Measurements from ENCODE around the gene KDM3B. TPM values are rescaled to one million over a fixed set of nuclear protein-coding genes. Genes with fewer than 3 reads are reported as not detected.

Gene KDM3B
- total and polyA plus RNA-seq, 9 of the 15 experiments (the other 6 are each of a cell fraction or from before 2014, with no cell fraction given), result 13.8 to 62.8 (median 41.9) TPM

DNA sequence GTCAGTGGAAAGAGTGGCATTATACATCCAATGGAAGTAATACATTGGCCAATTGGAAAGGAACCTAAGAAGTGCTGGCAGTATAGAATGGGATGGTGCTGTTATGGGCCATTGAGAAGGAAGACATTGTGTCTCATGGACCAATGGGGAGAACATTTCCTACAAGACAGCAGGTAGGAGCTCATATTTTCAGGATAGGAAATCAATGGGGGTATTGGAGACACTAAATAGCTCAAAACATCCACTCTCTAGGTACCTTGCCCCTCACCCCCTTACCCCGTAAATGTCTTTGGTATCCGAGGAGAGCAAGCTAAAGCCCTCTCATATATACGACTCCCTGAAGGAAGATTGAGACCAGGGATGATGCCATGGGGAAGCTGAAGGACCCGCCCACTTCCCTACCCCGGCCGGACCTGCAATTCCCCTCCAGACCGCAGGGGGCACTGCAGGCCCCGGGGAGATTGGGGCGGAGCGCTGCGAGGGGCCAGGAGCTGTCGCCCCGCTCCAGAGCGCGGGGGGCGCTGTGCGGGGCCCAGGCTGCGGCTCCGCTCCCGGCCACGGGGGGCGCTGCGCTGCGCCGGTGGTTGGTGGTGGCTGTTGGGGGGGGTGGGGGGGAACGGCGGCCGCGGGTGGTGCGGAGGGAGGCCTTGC lies at the start of gene KDM3B (continued):
- no peak for TF ChIP-seq FOXA3 (CRISPR knock-in tag; conservative IDR thresholded peaks at IDR 0.05 in 1 of 2, IDR thresholded peaks at IDR 0.05 in 1 of 2)
- TF ChIP-seq FIP1L1 (IDR thresholded peaks at IDR 0.05; ENCODE audit: low read depth, low read length, poor library complexity, severe bottlenecking), result peak; percentile 94
- TF ChIP-seq POLR2AphosphoS5 (IDR thresholded peaks at IDR 0.05; ENCODE audit: control insufficient read depth, insufficient read depth, low read depth, low read length), result no peak
- no peak for TF ChIP-seq ZNF318 (IDR thresholded peaks at IDR 0.05; ENCODE audit: borderline replicate concordance in 1 of 2, low read depth in 1 of 2)
- no peak for TF ChIP-seq FUS (optimal IDR thresholded peaks at IDR 0.05; ENCODE audit: low read depth, low read length)
- TF ChIP-seq ETS2 (tag; IDR thresholded peaks at IDR 0.05; ENCODE audit: borderline replicate concordance, poor library complexity, severe bottlenecking), result no peak
- peak; percentile 29 for TF ChIP-seq PRDM10 (IDR thresholded peaks at IDR 0.05; ENCODE audit: partially characterized antibody)
- TF ChIP-seq DDX20 (tag; IDR thresholded peaks at IDR 0.05; ENCODE audit: low read depth), result no peak
- TF ChIP-seq AFF1 (IDR thresholded peaks at IDR 0.05; ENCODE audit: low read depth in 1 of 2, partially characterized antibody in 2 of 2), result no peak
